Esophagus muscularis mucosa (tissue), 4 donors: ENCODE data around the gene OSBPL7. TPM values are rescaled to one million over a fixed set of nuclear protein-coding genes. Genes with fewer than 3 reads are reported as not detected.

Experiments
- DNase-seq: peaks from one replicate; pipeline ENCODE4 v3.0.0-alpha.2; 2017; ENCODE audit errors: extremely low spot score
- H3K27ac ChIP-seq, 4 donors: fragments of 200-600 bp; sonication (generic); replicated peaks in 1 of 4; 1 replicate in 3 of 4; 2 replicates in 1 of 4; pipeline ENCODE4 v1.5.1; 2016 to 2019; ENCODE audit warnings: mild to moderate bottlenecking in 1 of 4
- H3K27me3 ChIP-seq, 4 donors: fragments of 200-600 bp; sonication (generic); one replicate each; pipeline versions ENCODE4 v1.5.1 to v1.6.0; 2016 to 2019
- H3K36me3 ChIP-seq, 4 donors: fragments of 200-600 bp; sonication (generic); one replicate each; pipeline ENCODE4 v1.5.1; 2016 to 2019
- H3K4me1 ChIP-seq, 4 donors: fragments of 200-600 bp; sonication (generic); one replicate each; pipeline ENCODE4 v1.5.1; 2016 to 2019
- H3K4me3 ChIP-seq, 4 donors: fragments of 200-600 bp; sonication (generic); 1 replicate in 2 of 4; 2 replicates in 2 of 4; pipeline ENCODE4 v1.5.1; 2016 to 2019; ENCODE audit warnings: mild to moderate bottlenecking in 4 of 4, moderate library complexity in 1 of 4
- H3K9me3 ChIP-seq, 4 donors: fragments of 200-600 bp; sonication (generic); 1 replicate in 3 of 4; 2 replicates in 1 of 4; pipeline ENCODE4 v1.5.1; 2016 to 2019
- EP300 ChIP-seq: sonication (generic); formaldehyde crosslinking; IDR thresholded peaks from one replicate; pipeline ENCODE4 v1.6.1; 2017; ENCODE audit warnings: antibody characterized with exemption
- POLR2A ChIP-seq: fragments of 450-650 bp; IDR thresholded peaks from one replicate; pipeline ENCODE4 v1.6.1; 2017; ENCODE audit warnings: antibody characterized with exemption, moderate library complexity, mild to moderate bottlenecking, low read depth
- POLR2AphosphoS5 ChIP-seq, 2 donors: sonication (generic); formaldehyde crosslinking; IDR thresholded peaks; one replicate each; pipeline ENCODE4 v1.6.1; 2017; ENCODE audit warnings: antibody characterized with exemption in 2 of 2
- WGBS: methylation state at CpG from one replicate; pipeline ENCODE4 v1.1.5; 2018; 5-methylcytosine and 5-hydroxymethylcytosine counted together
- intact Hi-C: fragments of 100-400 bp; cut with DNase I; formaldehyde crosslinking; loops from one replicate; pipeline ENCODE4 v1.15.1; 2023
- total RNA-seq, 4 donors: library from RNA; depleted of rRNA; stranded (reverse); fragments of >200 nt; gene quantifications; one replicate each; pipeline versions ENCODE4 v1.1.0 to v1.2.1, GENCODE V29; 2016
- TF ChIP-seq, protein P1 (sequence below), 3 experiments: fragments of 200-600 bp in 2 of 3; fragments of 450-650 bp in 1 of 3; sonication (generic) in 2 of 3; IDR thresholded peaks; one replicate each; pipeline ENCODE4 v1.5.1; 2017 to 2019; ENCODE audit warnings: antibody characterized with exemption in 3 of 3, mild to moderate bottlenecking in 2 of 3, moderate library complexity in 1 of 3

Gene OSBPL7
- total RNA-seq, 4 donors from 2014 or later: 2.0 to 8.4 (median 4.7) TPM

DNA sequence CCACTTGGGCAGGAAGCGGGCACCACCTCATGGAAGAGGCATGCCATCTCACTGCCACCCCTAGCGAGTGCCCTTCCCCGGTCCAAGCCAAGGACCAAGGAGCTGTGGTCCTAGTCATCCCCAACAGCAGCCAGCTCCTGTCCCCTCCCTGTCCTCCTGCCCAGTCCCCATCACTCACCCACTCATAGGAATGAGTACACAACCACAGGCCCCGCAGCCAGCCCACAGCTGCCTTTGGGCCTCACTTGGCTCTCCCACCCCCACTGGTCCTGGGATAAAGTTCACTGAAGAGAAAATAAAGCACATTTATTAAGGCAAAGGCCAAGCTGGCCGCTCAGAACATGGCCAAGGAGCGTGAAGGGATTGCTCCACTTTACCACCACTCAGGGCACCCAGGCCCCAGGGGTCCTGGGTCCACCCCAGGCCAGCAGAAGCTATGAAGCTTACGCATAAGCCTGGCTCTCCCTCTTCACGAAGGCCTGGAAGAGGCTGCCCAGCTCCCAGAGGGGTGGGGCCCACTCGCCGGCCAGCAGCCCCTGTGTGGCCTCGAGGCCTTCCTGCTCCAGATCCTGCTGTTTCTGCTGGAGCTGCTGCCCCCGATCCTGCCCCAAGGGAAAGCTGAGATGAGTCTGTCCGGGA lies 15.9 kb upstream of the OSBPL7 start:
- Histone ChIP-seq H3K4me1 (peaks cover 19 to 38% (median 32%) of the 10 kb centered on the region in 4 donors), H3K9me3 (no peaks in the 10 kb centered on the region), H3K27ac (no peak overlapping the region), H3K36me3 (peaks cover 0 to 37% (median 32%) of the 10 kb centered on the region in 4 donors), H3K27me3 (no peaks in the 10 kb centered on the region), H3K4me3 (no peak overlapping the region)
- TF ChIP-seq POLR2A (no peak), EP300 (no peak), POLR2AphosphoS5 (IDR thresholded peaks at IDR 0.05) (no peak)
- TF ChIP-seq, protein P1, sequence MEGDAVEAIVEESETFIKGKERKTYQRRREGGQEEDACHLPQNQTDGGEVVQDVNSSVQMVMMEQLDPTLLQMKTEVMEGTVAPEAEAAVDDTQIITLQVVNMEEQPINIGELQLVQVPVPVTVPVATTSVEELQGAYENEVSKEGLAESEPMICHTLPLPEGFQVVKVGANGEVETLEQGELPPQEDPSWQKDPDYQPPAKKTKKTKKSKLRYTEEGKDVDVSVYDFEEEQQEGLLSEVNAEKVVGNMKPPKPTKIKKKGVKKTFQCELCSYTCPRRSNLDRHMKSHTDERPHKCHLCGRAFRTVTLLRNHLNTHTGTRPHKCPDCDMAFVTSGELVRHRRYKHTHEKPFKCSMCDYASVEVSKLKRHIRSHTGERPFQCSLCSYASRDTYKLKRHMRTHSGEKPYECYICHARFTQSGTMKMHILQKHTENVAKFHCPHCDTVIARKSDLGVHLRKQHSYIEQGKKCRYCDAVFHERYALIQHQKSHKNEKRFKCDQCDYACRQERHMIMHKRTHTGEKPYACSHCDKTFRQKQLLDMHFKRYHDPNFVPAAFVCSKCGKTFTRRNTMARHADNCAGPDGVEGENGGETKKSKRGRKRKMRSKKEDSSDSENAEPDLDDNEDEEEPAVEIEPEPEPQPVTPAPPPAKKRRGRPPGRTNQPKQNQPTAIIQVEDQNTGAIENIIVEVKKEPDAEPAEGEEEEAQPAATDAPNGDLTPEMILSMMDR (IDR thresholded peaks at IDR 0.05): no peak
- intact Hi-C loops: no loop called here
- no peak for DNase-seq
- WGBS: 71% methylated on average over 13 of the region's 13 CpGs

DNA sequence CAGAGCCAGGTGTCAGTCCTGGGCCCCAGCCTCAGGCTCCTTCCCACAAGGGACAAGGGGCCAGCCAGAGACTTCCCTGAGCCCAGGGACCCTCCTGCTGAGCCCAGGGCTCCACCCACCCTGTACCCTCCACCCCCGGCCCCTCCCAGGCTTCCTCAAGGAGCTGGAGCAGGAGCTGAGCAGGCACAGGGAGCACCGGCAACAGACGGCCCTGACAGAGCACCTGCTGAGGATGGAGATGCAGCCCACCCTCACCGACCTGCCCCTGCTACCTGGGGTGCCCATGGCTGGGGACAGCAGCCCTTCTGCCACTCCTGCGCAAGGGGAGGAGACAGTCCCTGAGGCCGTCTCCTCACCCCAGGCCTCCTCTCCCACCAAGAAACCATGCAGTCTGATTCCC lies 15.0 kb upstream of the OSBPL7 start:
- Histone ChIP-seq H3K4me3 (no peak overlapping the region), H3K27me3 (no peaks in the 10 kb centered on the region), H3K27ac (no peak overlapping the region), H3K4me1 (peaks cover 23 to 39% (median 36%) of the 10 kb centered on the region in 4 donors), H3K36me3 (peaks cover 0 to 37% (median 32%) of the 10 kb centered on the region in 4 donors), H3K9me3 (no peaks in the 10 kb centered on the region)
- intact Hi-C loops: no loop called here
- TF ChIP-seq POLR2A: no peak
- TF ChIP-seq EP300: no peak
- TF ChIP-seq, protein P1 (IDR thresholded peaks at IDR 0.05): no peak
- TF ChIP-seq POLR2AphosphoS5 (IDR thresholded peaks at IDR 0.05): no peak
- 92% methylated on average over 2 of the region's 6 CpGs for WGBS
- no peak for DNase-seq

DNA sequence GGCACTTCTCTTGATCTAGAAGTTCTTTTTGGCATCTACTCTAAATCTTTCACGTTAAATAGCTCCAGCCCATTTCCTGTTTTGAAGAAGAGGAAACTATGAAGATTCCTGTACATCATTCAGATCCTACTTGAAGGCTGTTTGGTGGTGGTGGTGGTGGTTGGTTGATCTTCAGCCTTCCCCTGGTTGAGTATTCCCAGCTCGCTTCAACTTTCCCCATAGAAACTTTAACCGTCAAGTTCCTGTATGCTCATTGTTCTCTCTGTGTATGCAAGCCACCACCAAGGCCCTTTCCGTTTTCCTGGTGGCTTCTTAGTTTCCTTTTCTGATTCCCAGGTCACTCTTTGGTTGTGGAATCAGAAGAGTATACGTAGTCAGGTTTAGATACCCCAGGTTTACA lies 13.2 kb upstream of the OSBPL7 start:
- TF ChIP-seq POLR2A (no peak), EP300 (no peak), POLR2AphosphoS5 (IDR thresholded peaks at IDR 0.05) (no peak)
- TF ChIP-seq, protein P1 (IDR thresholded peaks at IDR 0.05): no peak
- no peaks in the 10 kb centered on the region for H3K27me3 ChIP-seq
- 63% methylated on average over 5 of the region's 5 CpGs for WGBS
- peaks cover 21 to 38% (median 36%) of the 10 kb centered on the region in 4 donors for H3K4me1 ChIP-seq
- H3K27ac ChIP-seq: no peak overlapping the region
- no peak for DNase-seq
- H3K36me3 ChIP-seq: peaks cover 0 to 37% (median 32%) of the 10 kb centered on the region in 4 donors
- intact Hi-C loops: no loop called here
- H3K9me3 ChIP-seq: no peaks in the 10 kb centered on the region
- no peak overlapping the region for H3K4me3 ChIP-seq

DNA sequence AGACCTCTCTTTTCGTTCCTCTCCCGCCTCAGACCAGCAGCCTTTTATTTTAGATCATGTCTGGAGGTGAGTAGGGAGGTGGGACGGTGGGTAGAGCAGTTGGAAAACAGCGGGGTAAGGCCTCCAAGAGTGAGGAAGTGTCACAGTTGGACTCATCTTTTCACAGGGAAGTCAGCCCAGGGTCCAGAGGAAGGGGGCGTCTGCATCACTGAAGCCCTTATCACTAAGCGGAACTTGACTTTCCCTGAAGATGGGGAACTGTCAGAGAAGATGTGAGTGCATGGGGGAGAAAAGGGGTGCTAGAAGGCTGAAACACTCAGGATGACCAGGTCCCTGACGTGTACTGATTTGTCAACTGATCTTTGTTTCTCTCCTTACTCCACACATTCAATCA lies 10.3 kb upstream of the OSBPL7 start:
- no peak for TF ChIP-seq EP300
- TF ChIP-seq POLR2A: no peak
- TF ChIP-seq POLR2AphosphoS5 (IDR thresholded peaks at IDR 0.05): no peak
- TF ChIP-seq, protein P1 (IDR thresholded peaks at IDR 0.05): no peak
- peak overlapping the region; percentile 74 to 88 (median 86) for H3K4me3 ChIP-seq
- H3K27ac ChIP-seq: peak overlapping the region; percentile 53 to 85 (median 75)
- intact Hi-C loops: no loop called here
- H3K27me3 ChIP-seq: no peaks in the 10 kb centered on the region
- no peaks in the 10 kb centered on the region for H3K9me3 ChIP-seq
- WGBS: 14% methylated on average over 7 of the region's 7 CpGs
- H3K36me3 ChIP-seq: peaks cover 12 to 41% (median 31%) of the 10 kb centered on the region in 4 donors
- H3K4me1 ChIP-seq: peaks cover 20 to 28% (median 24%) of the 10 kb centered on the region in 4 donors
- DNase-seq: no peak
